Natural killer cell treated with Interleukin-12 subunit alpha and Interleukin-12 subunit beta and Interleukin-15 and Interleukin-18, amount 100 ng/mL, for 72 hours (primary cell): ENCODE results near the gene TARP. TPM values are rescaled to one million over a fixed set of nuclear protein-coding genes. Genes with fewer than 3 reads are reported as not detected.

ENCODE experiments used
- ATAC-seq, 2 donors: fragments of 150-1000 bp; cut with Tn5 transposase in 1 of 2; sonication (Bioruptor Pico), chemical (Tn5 transposase) in 1 of 2; 2 replicates each; pipeline ENCODE4 v1.10.0; 2021
- DNase-seq: peaks from one replicate; pipeline ENCODE4 v3.0.0; 2022; ENCODE audit warnings: low spot score
- H3K27ac Mint-ChIP-seq, 2 donors: 1 replicate in 1 of 2; 2 replicates in 1 of 2; pipeline ENCODE4 v1.8.0; 2022; ENCODE audit warnings: mixed read lengths in 2 of 2, mild to moderate bottlenecking in 1 of 2, moderate library complexity in 1 of 2
- H3K27me3 Mint-ChIP-seq, 2 donors: 1 replicate in 1 of 2; 2 replicates in 1 of 2; pipeline ENCODE4 v1.8.0; 2022; ENCODE audit warnings: mixed read lengths in 2 of 2
- H3K36me3 Mint-ChIP-seq: one replicate; pipeline ENCODE4 v1.8.0; 2022; ENCODE audit warnings: mixed read lengths
- H3K4me1 Mint-ChIP-seq, 2 donors: 1 replicate in 1 of 2; 2 replicates in 1 of 2; pipeline ENCODE4 v1.8.0; 2022; ENCODE audit warnings: low read depth in 2 of 2, mixed read lengths in 2 of 2, mild to moderate bottlenecking in 1 of 2
- H3K4me3 Mint-ChIP-seq: one replicate; pipeline ENCODE4 v1.8.0; 2022; ENCODE audit warnings: mixed read lengths
- H3K9me3 Mint-ChIP-seq: 2 replicates; pipeline ENCODE4 v1.8.0; 2022; ENCODE audit warnings: mixed read lengths
- total RNA-seq, 2 donors: library from RNA; stranded (reverse); gene quantifications; one replicate each; pipeline ENCODE4 v1.2.3, GENCODE V29; 2022

The TARP gene

DNA sequence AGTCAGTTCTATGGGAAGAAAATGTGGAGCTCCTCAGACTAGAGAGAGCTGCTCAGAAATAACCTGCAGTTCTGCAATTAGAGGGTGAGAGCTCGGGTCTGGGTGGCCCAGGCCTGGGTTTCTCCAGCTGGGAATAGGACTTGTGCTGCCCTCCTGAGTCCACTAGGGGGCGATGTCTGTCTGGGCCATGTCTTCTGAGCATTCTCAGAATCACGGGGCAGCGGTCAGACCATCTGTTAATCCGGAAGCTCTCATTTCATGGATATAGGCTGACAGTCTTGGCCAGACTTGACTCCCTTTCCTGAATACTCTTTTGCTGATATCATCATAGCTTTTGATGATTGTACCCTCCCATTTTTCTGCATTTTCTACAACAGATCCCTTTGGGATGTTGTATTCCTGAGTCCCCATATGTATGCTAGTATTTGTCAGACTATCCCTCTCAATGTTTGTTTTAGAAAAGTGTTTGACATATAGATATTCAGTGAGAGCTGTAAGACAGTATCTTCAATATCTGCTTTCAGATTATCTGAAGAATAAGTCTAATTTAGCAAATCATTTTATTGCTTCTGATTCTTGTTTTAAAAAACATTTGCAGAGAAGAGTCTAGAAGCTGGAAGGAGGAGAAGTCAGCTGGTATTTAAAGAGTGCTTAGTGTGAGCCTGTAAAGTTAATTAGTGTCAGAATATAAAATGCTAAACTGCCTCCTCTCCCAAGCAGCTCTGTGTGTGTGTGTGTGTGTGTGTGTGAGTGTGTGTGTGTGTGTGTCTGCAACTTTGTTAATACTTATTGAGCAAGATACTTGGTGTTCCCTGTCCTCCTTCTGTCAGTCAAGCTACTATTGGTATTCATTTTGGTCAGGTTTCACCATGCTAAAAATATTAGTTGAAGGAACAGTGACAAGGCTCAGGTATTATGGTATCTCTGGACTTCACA is 57.4 kb downstream of the TARP start:
- H3K4me1 Mint-ChIP-seq = peaks cover 43 to 51% of the 10 kb centered on the region in 2 donors
- peaks cover 10% of the 10 kb centered on the region for H3K36me3 Mint-ChIP-seq
- ATAC-seq = peak; percentile 74 to 87
- peak; percentile 87 for DNase-seq
- no peaks in the 10 kb centered on the region for H3K9me3 Mint-ChIP-seq
- H3K27ac Mint-ChIP-seq = peak overlapping the region; percentile 91 to 93
- H3K4me3 Mint-ChIP-seq = peak overlapping the region; percentile 81
- no peaks in the 10 kb centered on the region for H3K27me3 Mint-ChIP-seq

DNA sequence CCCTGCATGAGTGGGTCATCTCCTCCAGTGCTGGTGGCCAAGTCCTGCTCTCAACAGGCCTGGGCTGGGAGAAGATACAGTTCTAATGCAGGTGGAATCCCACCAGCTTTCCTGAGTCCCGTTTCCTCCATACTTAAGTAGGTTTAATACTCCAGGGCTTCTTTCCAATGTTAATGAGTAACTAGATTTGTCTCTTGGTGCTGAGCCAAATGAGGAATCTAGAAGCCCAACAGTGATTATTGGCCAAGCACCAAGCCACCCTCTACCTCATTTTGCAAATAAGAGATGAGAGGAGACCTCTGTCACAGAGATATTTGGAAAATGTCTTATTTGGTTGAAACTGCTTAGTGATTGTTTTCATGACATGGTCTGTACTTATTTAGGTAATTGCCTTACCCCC is 58.3 kb downstream of the TARP start:
- Mint-ChIP-seq H3K27me3 (no peaks in the 10 kb centered on the region), H3K36me3 (peaks cover 8% of the 10 kb centered on the region), H3K9me3 (no peaks in the 10 kb centered on the region), H3K4me1 (peaks cover 34 to 45% of the 10 kb centered on the region in 2 donors), H3K27ac (peak overlapping the region; percentile 91 to 93), H3K4me3 (no peak overlapping the region)
- ATAC-seq (no peak), DNase-seq (no peak)

DNA sequence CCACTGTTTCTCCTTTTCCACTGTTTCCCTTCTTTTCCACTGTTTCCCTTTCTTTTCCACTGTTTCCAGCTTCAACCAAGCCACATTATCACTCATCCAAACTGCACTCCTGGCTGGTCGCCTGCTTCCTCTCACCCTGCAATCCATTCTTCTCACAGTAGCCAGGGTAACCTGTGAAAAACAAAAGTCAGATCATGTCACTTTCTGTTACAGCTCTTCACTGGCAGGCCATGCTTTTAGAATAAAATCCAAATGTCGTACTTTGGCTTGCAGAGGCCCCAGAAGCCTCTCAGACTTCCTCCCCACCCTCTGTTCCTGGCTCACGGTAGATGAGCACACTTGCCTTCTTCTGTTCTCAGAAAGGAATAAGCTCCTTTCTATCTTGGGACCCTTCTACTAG is 61.5 kb downstream of the TARP start:
- ATAC-seq = no peak
- Mint-ChIP-seq H3K27ac (no peak overlapping the region), H3K27me3 (no peaks in the 10 kb centered on the region), H3K4me1 (peaks cover 11 to 18% of the 10 kb centered on the region in 2 donors), H3K4me3 (no peak overlapping the region), H3K36me3 (no peaks in the 10 kb centered on the region), H3K9me3 (no peaks in the 10 kb centered on the region)
- DNase-seq = no peak

DNA sequence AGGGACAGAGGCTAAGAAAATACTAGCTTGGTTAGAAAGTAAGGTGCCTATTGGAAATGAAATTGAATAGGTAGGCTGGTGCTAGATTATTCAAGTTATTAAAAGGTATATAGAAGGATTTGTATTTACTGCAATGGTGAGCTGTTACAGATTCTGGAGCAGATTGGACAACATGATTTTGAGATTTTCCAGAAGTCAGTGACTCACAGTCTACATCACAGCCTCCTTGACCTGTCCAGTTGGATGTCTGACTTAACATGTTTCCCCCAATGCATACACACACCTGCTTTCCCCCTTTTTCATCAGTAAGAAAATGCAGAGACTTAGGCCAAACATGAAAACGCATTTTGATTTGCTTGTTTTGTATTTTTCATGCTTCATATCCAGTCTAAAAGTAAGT is 62.0 kb downstream of the TARP start:
- H3K27ac Mint-ChIP-seq = no peak overlapping the region

More for the DNA sequence above, 62.0 kb downstream of the TARP start:
- H3K4me3 Mint-ChIP-seq = no peak overlapping the region
- DNase-seq = no peak
- H3K27me3 Mint-ChIP-seq = no peaks in the 10 kb centered on the region
- peaks cover 7 to 13% of the 10 kb centered on the region in 2 donors for H3K4me1 Mint-ChIP-seq
- no peaks in the 10 kb centered on the region for H3K36me3 Mint-ChIP-seq
- H3K9me3 Mint-ChIP-seq = no peaks in the 10 kb centered on the region
- no peak for ATAC-seq

Other genes with a start within 250 kb of the TARP start
- gene STARD3NL, start 95.4 kb downstream of the TARP start, total RNA-seq = 10 to 100 TPM; 49.3 to 52.1 TPM